GM21381 (cell line): ENCODE measurements around the gene SHH.
"Not testable (repeated sequence)": the region's sequence is repeated elsewhere in the genome, so short reads cannot be mapped to it uniquely, and the experiment has no call there.

ENCODE experiments used
- ATAC-seq: cut with Tn5 transposase; IDR thresholded peaks from one replicate; pipeline ENCODE4 v1.9.1; 2021; ENCODE audit warnings: mild to moderate bottlenecking, moderate library complexity; ENCODE audit not compliant: unreplicated experiment

The SHH gene

DNA sequence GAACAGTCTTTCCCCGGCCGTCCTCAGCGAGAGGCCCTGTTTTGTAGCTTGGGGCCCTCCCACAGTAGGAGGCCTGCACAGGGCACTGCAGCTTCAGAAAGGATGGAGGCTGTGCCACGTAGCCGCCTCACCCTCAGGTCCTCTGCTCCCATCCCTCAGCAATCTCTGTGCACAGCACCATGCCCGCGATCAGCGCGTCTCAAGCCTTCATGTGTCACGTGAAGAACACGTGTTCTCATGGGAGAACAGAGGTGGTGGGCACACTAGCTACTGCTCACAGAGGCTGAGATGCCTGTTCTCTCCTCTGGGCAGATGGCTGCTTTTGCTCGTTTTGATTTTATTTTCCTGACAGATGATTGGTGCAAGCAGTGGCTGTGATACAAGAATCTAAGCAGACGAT is 8.5 kb upstream of the SHH start:
- no peak for ATAC-seq

GRCh38 chr7:155820246-155820645 is 8.0 kb upstream of the SHH start:
- ATAC-seq: no peak

- ATAC-seq: no peak
Observed at GRCh38 chr7:155819186-155819585, 6.9 kb upstream of the SHH start.

GRCh38 chr7:155818820-155819168 is 6.5 kb upstream of the SHH start:
- ATAC-seq: no peak

DNA sequence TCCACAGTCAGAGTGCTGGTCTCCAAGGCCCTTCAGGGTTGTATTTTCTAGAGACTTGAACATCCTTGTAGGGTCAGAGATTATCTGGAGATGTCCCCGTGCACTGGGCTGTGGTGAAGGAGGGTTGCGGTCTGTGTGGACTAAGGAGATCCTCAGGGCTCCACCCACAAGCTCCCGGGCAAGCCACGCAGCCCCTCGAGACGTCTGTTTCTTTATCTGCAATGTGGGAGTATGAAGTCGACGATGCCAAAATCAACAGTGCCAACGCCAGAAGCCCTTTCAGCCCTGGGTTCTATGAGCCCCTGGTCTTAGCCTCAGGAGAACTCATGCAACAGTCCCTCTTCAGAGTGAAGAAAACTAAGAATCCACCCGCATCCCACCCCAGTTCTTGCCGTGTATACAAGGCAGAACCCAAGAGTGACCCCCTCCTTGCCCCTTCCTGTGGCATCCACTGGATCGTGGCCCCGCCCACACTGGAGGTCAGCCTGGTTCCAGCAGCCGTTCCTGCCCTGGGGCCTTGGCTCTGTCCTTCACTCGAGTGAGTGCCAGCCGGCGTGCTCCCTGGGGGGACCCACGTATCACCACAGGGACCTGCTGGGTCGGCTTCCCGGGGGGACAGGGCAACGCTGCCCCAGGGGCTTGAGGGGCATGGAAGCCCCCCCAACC is 6.0 kb upstream of the SHH start:
- ATAC-seq: no peak

DNA sequence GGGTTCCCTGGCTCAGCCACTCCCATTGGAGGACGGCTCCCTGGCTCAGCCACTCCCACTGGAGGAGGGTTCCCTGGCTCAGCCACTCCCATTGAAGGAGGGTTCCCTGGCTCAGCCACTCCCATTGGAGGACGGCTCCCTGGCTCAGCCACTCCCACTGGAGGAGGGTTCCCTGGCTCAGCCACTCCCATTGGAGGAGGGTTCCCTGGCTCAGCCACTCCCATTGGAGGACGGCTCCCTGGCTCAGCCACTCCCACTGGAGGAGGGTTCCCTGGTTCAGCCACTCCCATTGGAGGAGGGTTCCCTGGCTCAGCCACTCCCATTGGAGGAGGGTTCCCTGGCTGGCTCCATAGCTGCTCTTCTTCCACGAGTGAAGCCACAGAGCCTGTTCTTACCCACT is 5.3 kb upstream of the SHH start:
- ATAC-seq: not testable (repeated sequence)

DNA sequence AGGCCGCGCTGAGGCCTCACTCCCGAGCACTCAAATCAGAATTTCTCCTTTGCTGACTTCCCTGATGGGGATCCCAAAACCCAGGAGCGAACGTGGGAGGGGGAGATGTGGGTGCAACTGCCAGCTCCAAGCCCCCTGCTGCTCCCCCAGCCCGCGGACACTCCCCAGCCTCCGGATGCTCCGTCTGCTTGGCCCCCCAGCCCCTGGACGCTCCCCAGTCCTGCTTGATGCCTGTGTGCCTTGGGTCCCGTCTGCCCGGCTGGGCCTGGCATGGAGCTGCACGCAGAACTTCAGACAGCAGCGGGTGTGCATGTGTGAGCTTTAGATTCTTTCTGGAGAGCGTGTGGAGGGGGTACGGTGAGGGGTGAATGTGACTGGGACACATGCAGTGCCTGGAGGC is 4.7 kb upstream of the SHH start:
- ATAC-seq: no peak

DNA sequence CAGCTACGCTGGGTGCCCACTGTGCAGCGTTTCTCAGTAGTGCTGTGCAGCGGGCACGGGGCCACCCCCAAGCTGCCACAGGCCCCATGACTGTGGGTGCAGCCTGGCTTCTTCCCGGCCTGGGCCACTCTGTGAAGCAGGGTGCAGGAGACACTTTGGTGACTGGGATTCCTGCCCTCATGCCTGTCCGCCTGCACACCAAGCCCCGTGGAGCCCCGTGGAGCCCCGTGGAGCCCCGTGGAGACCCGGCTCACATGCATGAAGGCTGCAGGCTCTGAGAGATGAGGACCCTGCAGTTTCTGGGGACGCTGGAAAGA is 3.9 kb upstream of the SHH start:
- ATAC-seq: no peak

- peak; percentile 80 for ATAC-seq
Observed at GRCh38 chr7:155815332-155816191, 3.3 kb upstream of the SHH start.

DNA sequence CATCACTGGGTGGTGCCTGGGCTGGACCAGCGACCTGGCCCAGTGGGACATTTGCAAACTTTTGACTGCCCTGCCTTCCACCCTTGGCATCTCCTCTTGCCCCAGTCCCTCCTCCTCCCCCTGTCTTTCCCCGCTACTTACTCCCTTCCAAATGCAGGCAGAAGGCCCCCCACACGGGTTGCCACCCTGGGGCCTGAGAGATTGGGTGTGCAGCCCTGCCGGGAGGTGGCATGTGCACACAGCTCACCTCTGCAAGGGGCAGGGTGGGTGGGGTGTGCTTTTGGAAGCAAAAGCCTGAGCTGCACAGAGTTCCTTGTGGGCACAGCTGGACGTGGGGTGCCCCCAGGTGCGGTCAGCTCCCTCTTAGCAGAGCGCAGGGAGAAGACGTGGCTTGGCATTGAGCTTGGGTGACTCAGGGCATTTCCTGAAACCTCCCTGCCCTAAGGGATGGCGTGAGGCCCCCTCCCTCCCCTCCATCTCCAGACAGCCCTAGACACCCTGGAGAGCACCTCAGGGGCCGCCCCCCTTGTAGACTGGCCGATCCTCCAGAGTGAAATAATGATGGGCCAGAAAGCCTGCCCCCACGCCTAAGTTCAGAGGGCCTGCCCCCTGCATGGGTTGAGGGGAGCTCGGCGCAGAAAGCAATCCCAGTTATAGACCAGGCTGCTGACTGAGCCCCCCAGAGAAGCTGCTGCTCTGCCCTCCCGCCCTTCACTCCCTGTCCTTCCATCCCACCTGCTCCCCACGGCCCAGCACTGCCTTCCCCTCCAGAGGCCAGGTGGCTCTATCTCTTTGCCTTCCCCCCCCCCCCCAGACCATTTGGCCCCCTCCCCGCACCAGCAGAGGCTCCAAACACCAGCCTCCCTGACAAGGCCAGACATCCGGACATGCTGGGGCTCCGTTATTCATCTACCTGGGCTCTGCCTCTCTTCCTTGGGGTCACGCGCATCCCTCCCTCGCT is 2.3 kb upstream of the SHH start:
- no peak for ATAC-seq

- no peak for ATAC-seq
Observed at GRCh38 chr7:155813546-155814315, 1.5 kb upstream of the SHH start.

- no peak for ATAC-seq
Observed at GRCh38 chr7:155813125-155813524, 862 bp upstream of the SHH start.

DNA sequence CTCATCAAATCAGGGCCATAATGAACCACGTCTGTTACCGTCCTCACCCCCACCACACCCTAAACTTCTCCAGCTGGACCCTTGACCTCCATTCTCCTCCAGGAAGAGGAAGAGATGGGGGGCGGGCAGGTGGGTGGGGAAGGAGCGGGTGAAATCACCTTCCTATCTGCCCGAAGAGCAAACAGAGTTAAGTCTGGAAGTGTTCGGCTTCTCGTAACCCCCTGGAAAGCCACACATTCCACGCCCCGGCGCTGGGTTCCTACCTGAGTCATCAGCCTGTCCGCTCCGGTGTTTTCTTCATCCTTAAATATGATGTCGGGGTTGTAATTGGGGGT is 736 bp downstream of the SHH start:
- no peak for ATAC-seq

DNA sequence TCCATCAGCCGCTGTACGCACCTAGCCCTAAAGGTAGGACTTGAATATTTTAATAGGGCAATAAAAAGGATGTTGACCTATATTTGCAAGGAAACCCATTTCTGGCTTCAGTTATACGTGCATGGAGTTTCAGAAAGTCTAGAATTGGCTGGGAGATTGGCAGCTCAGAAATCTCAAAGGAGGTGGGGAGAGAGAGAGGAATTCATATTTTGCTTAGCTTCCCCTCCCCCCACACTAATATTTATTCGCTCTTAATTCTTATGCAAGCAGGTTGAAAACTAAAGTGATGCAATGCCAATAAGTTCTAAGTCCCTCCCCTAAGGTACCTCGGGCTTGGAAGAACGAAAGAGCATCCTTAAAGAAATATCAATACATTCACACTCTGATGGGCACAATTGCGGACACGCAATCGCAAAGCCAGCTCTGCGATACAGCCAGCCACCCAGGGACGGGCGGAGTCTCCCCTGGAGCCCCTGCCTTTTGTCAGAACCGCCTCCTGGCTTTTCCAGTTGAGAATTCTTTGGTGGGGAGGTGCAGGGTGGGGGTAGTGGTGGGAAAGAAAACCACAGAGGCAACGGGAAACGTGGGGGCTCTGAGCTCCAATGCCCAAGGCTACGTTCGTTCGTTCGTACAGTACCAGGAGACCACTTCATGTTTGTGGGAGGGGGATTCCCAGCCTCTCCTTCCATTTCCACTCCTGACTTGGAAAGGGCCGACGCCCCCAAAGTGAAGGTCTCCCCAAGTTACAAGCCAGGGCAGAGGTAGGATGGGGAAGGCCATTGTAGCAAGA is 1.3 kb downstream of the SHH start:
- no peak for ATAC-seq

- ATAC-seq: no peak
Observed at GRCh38 chr7:155809947-155810769, 2.1 kb downstream of the SHH start.

DNA sequence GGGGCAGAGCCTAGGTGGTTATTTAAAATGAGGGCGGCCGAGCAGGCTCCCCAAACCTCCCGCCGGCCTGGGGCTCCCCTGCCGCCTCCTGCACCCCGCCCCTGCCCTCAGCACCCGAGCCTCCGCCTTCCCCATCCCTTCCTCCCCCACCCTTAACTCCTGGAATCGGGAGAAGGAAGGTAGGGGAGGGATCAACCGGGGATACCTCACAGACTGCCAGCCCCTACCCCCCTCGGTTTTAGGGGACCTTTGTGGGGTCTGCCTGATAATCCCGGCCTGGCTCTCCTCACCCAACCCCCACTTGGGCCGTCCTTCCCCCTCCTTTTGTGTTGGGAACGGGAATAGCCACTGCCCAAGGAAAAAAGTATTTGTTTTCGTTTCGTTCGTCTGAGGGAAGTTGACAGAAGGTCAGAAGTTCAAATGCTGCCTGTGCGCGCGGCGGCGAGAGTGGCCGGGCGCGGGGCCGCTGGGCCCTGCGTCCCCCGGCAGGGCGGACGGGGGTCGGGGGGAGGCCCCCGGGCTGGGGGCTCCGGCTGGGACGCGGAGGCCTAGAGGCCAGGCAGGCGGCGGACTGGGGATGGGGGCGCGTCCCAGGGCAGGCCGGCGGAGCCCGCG is 2.8 kb downstream of the SHH start:
- no peak for ATAC-seq

DNA sequence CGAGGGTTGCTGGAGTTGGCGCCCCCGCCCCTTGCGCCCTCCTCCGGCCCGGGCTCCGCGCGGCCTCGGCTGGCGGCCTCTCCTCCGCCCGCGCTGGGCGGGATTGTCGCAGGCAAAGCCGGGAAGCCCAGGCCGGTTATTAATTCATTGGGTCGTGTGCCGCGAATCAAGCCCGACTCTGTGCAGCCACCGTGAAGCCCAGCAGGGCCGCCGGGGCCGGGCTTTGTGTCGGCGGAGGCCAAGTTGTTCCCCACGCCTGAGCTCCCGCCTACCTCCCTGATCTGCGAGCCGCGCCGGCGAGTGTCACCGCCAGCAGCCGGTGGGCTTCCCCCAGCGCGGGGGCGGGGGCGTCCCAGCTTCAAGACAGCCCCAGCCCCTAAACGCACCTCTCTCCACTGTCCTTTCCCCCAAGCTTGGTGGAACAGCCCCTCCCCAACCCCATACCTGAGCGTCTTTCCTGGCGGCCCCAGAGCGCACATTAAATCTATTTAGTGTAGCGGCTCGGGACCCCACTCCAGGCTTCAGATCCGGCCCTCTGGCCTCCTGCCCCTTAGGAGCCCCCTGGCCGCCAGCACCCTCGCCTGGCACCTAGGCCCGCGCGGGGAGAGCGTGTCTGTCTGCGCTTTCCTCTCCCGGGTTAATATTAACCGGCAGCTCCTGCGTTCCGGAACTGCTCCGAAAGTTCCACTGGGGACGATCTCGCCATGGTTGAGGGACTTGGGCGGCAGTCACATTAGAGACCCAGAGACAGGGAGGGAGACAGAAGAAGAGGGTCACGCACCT is 3.5 kb downstream of the SHH start:
- no peak for ATAC-seq
